Activated T-helper 1 cell treated with Interleukin-2 at 50 U/mL for 16 hours (primary cell): ENCODE results near the gene RGS19.

Experiments
- DNase-seq: peaks from one replicate; pipeline ENCODE4 v3.0.0-alpha.2; 2020; ENCODE audit warnings: low read depth

RGS19 gene

GRCh38 chr20:64049060-64049877 is 30.0 kb downstream of the RGS19 start, which contains the start of gene SOX18:
Gene SOX18, minus strand, starts transcription at chr20:64049639. Its CDS starts 123 bp downstream, at chr20:64049516.
- no peak for DNase-seq

- no peak for DNase-seq
Observed at GRCh38 chr20:64048402-64049044, 30.8 kb downstream of the RGS19 start.

- no peak for DNase-seq
Observed at GRCh38 chr20:64047968-64048401, 31.3 kb downstream of the RGS19 start.

GRCh38 chr20:64047046-64047389 is 32.3 kb downstream of the RGS19 start:
- DNase-seq: no peak

- no peak for DNase-seq
Observed at GRCh38 chr20:64045346-64046011, 33.8 kb downstream of the RGS19 start.

GRCh38 chr20:64044484-64045247 is 34.7 kb downstream of the RGS19 start:
- no peak for DNase-seq

GRCh38 chr20:64043768-64044167 is 35.5 kb downstream of the RGS19 start:
- DNase-seq: no peak

GRCh38 chr20:64042054-64042781 is 37.1 kb downstream of the RGS19 start:
- no peak for DNase-seq

GRCh38 chr20:64041781-64042053 is 37.6 kb downstream of the RGS19 start:
- no peak for DNase-seq

GRCh38 chr20:64041040-64041780 is 38.1 kb downstream of the RGS19 start:
- no peak for DNase-seq

- no peak for DNase-seq
Observed at GRCh38 chr20:64040231-64041039, 38.9 kb downstream of the RGS19 start.

- no peak for DNase-seq
Observed at GRCh38 chr20:64039293-64040160, 39.8 kb downstream of the RGS19 start.

- peak; percentile 68 for DNase-seq
Observed at GRCh38 chr20:64038565-64039292, 40.6 kb downstream of the RGS19 start.

GRCh38 chr20:64038224-64038564 is 41.1 kb downstream of the RGS19 start:
- DNase-seq: no peak

GRCh38 chr20:64037498-64038213 is 41.7 kb downstream of the RGS19 start:
- DNase-seq: no peak

- DNase-seq: no peak
Observed at GRCh38 chr20:64037199-64037497, 42.2 kb downstream of the RGS19 start.

- DNase-seq: no peak
Observed at GRCh38 chr20:64036346-64037198, 42.7 kb downstream of the RGS19 start.
